ENCODE data around the gene BBOX1.

The BBOX1 gene

DNA sequence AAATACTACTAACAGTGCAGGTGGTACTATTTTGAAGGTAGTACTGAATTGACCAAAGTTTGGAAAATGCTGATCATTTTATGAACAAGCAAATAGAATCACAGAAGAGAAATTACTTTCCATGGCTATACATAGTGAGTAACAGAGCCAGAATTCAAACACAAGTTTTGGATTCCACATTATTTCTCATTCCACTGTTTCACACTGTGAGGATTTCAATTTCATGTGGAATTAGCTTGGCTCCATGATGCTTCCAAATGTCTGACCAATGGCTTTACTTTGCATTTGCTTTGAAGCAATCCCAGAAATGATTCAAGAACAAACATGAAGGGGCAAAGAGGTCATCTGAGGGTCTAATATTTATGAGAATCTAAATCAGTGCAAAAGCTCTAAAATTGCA, 98.1 kb downstream of the BBOX1 start:
- H3K36me3 ChIP-seq (ENCODE audit: low read length): no peaks in the 10 kb centered on the region
- H3K4me2 ChIP-seq (ENCODE audit: low read depth, low read length, poor library complexity, severe bottlenecking): no peak overlapping the region
- no peaks in the 10 kb centered on the region for H3F3A ChIP-seq (ENCODE audit: insufficient read depth)
- no peak overlapping the region for H3K27ac ChIP-seq (ENCODE audit: low read depth, low read length)
- H3K79me2 ChIP-seq (ENCODE audit: insufficient read depth, low read length): no peaks in the 10 kb centered on the region
- H3K9me2 ChIP-seq (replicated peaks; ENCODE audit: insufficient read depth, low read length): no peaks in the 10 kb centered on the region
- H3K9me3 ChIP-seq (ENCODE audit: insufficient read depth, low read length): no peaks in the 10 kb centered on the region
- TF ChIP-seq EZH2phosphoT487 (conservative IDR thresholded peaks at IDR 0.05; ENCODE audit: low read length): no peak
- TF ChIP-seq, protein P1, sequence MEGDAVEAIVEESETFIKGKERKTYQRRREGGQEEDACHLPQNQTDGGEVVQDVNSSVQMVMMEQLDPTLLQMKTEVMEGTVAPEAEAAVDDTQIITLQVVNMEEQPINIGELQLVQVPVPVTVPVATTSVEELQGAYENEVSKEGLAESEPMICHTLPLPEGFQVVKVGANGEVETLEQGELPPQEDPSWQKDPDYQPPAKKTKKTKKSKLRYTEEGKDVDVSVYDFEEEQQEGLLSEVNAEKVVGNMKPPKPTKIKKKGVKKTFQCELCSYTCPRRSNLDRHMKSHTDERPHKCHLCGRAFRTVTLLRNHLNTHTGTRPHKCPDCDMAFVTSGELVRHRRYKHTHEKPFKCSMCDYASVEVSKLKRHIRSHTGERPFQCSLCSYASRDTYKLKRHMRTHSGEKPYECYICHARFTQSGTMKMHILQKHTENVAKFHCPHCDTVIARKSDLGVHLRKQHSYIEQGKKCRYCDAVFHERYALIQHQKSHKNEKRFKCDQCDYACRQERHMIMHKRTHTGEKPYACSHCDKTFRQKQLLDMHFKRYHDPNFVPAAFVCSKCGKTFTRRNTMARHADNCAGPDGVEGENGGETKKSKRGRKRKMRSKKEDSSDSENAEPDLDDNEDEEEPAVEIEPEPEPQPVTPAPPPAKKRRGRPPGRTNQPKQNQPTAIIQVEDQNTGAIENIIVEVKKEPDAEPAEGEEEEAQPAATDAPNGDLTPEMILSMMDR (IDR thresholded peaks at IDR 0.05; ENCODE audit: insufficient read depth, low read length, poor library complexity, severe bottlenecking): no peak
- H4K20me1 ChIP-seq (ENCODE audit: low read depth, low read length): no peaks in the 10 kb centered on the region; the same call in 1 of the 2 replicates
- H2AFZ ChIP-seq (ENCODE audit: low read depth, low read length, severe bottlenecking): no peak overlapping the region
- H3K4me3 ChIP-seq (ENCODE audit: insufficient read depth, low read length, poor library complexity, severe bottlenecking): no peak overlapping the region
- H3K27me3 ChIP-seq (ENCODE audit: low read length): no peaks in the 10 kb centered on the region
- H3K9ac ChIP-seq (ENCODE audit: low read length): no peak overlapping the region

DNA sequence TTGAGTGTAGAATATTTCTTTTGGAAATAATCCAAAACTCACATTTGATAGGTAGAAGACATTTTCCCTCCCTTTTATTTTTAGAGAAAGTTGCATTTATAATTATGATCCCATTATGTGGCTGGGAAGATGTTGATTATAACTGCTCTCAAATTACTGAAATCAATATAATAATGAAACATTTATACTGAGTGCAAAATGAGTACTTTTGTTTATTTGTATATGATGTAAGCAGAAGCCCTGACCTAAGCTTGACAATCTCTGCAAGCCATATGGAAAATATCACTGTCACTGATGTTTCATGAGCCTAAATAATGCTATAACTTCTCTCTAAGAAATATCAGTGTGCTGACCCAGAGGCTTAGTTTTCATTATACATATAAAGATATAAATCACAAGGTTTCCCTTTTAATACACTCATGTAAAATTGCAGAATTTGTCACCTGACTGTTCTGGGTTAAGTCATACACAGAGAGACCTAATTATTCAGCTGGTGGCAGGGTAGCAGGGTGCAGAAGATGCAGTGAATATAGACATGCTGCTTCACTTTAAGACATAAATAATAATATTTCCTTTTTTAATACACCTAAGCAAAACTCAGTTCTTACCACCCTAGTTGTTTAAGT, 99.2 kb downstream of the BBOX1 start:
- no peak overlapping the region for H3K9ac ChIP-seq (ENCODE audit: low read length)

DNA sequence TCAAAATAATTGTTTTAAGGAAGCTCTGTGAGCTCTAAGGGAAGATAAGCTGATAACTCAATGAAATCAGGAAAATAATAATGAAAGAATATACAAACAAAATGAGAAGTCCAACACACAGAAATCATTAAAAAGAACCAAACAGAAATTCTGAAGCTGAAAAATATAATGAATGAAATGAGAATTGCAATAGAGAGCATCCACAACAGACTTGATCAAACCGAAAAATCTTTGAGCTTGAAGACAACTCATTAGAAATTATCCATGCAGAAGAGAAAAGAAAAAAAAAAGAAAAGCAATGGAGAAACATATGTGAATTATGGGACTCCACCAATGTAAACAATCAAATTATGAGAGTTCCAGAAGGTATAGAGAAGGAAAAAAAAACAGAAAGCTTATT, 101.0 kb downstream of the BBOX1 start:
- no peaks in the 10 kb centered on the region for H3K9me3 ChIP-seq (ENCODE audit: insufficient read depth, low read length)
- H4K20me1 ChIP-seq (ENCODE audit: low read depth, low read length): no peaks in the 10 kb centered on the region; the same call in 1 of the 2 replicates
- H3K27me3 ChIP-seq (ENCODE audit: low read length): no peaks in the 10 kb centered on the region

More for the DNA sequence above, 99.2 kb downstream of the BBOX1 start:
- no peaks in the 10 kb centered on the region for H3K36me3 ChIP-seq (ENCODE audit: low read length)
- H2AFZ ChIP-seq (ENCODE audit: low read depth, low read length, severe bottlenecking): no peak overlapping the region
- no peaks in the 10 kb centered on the region for H3K9me2 ChIP-seq (replicated peaks; ENCODE audit: insufficient read depth, low read length)
- H3K27ac ChIP-seq (ENCODE audit: low read depth, low read length): no peak overlapping the region
- no peak overlapping the region for H3K4me2 ChIP-seq (ENCODE audit: low read depth, low read length, poor library complexity, severe bottlenecking)
- H3F3A ChIP-seq (ENCODE audit: insufficient read depth): no peaks in the 10 kb centered on the region
- H4K20me1 ChIP-seq (ENCODE audit: low read depth, low read length): no peaks in the 10 kb centered on the region; the same call in 1 of the 2 replicates
- H3K27me3 ChIP-seq (ENCODE audit: low read length): no peaks in the 10 kb centered on the region
- H3K4me3 ChIP-seq (ENCODE audit: insufficient read depth, low read length, poor library complexity, severe bottlenecking): no peak overlapping the region
- H3K9me3 ChIP-seq (ENCODE audit: insufficient read depth, low read length): no peaks in the 10 kb centered on the region
- no peaks in the 10 kb centered on the region for H3K79me2 ChIP-seq (ENCODE audit: insufficient read depth, low read length)
- no peak for TF ChIP-seq EZH2phosphoT487 (conservative IDR thresholded peaks at IDR 0.05; ENCODE audit: low read length)

DNA sequence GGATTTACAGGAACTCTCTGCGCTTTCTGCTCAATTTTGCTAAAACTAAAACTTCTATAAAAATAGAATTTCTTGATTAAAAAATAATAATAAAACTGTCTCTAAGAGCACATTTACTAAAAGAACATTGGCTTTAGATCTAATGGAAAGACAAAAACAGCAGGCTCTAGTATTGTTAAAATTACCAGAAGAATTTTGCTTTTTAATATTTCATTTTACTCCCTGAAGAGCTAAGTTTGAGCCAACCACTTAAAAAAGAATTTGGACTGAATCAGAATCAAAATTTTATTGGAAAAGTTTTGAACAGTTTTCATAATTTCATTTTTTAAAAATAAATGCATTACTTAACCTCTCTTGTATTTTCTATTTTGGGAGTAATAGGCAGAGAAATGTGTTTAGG, 107.3 kb downstream of the BBOX1 start:
- H3K9me3 ChIP-seq (ENCODE audit: insufficient read depth, low read length): no peaks in the 10 kb centered on the region

More for the DNA sequence above, 101.0 kb downstream of the BBOX1 start:
- no peak overlapping the region for H3K9ac ChIP-seq (ENCODE audit: low read length)
- H3K4me3 ChIP-seq (ENCODE audit: insufficient read depth, low read length, poor library complexity, severe bottlenecking): no peak overlapping the region
- no peaks in the 10 kb centered on the region for H3K79me2 ChIP-seq (ENCODE audit: insufficient read depth, low read length)
- H3F3A ChIP-seq (ENCODE audit: insufficient read depth): no peaks in the 10 kb centered on the region
- TF ChIP-seq, protein P1 (IDR thresholded peaks at IDR 0.05; ENCODE audit: insufficient read depth, low read length, poor library complexity, severe bottlenecking): no peak
- no peak for TF ChIP-seq EZH2phosphoT487 (conservative IDR thresholded peaks at IDR 0.05; ENCODE audit: low read length)
- H3K9me2 ChIP-seq (replicated peaks; ENCODE audit: insufficient read depth, low read length): no peaks in the 10 kb centered on the region
- H2AFZ ChIP-seq (ENCODE audit: low read depth, low read length, severe bottlenecking): no peak overlapping the region
- H3K27ac ChIP-seq (ENCODE audit: low read depth, low read length): no peak overlapping the region
- H3K36me3 ChIP-seq (ENCODE audit: low read length): no peaks in the 10 kb centered on the region
- H3K4me2 ChIP-seq (ENCODE audit: low read depth, low read length, poor library complexity, severe bottlenecking): no peak overlapping the region

More for the DNA sequence above, 107.3 kb downstream of the BBOX1 start:
- Histone ChIP-seq H3K9ac (ENCODE audit: low read length) (no peak overlapping the region), H2AFZ (ENCODE audit: low read depth, low read length, severe bottlenecking) (no peak overlapping the region), H3K36me3 (ENCODE audit: low read length) (no peaks in the 10 kb centered on the region), H3K79me2 (ENCODE audit: insufficient read depth, low read length) (no peaks in the 10 kb centered on the region), H3K4me3 (ENCODE audit: insufficient read depth, low read length, poor library complexity, severe bottlenecking) (no peak overlapping the region), H4K20me1 (ENCODE audit: low read depth, low read length) (no peaks in the 10 kb centered on the region), H3K27me3 (ENCODE audit: low read length) (no peaks in the 10 kb centered on the region), H3K27ac (ENCODE audit: low read depth, low read length) (no peak overlapping the region), H3K4me2 (ENCODE audit: low read depth, low read length, poor library complexity, severe bottlenecking) (no peak overlapping the region), H3K9me2 (replicated peaks; ENCODE audit: insufficient read depth, low read length) (no peaks in the 10 kb centered on the region), H3F3A (ENCODE audit: insufficient read depth) (no peaks in the 10 kb centered on the region)
- TF ChIP-seq EZH2phosphoT487 (conservative IDR thresholded peaks at IDR 0.05; ENCODE audit: low read length): no peak
- TF ChIP-seq, protein P1 (IDR thresholded peaks at IDR 0.05; ENCODE audit: insufficient read depth, low read length, poor library complexity, severe bottlenecking): no peak

Measured in SU-DHL-6 (cell line).